Esophagus muscularis mucosa (tissue), 4 donors: ENCODE results near the gene PDE8A.

Experiments used
- EP300 ChIP-seq: sonication (generic); formaldehyde crosslinking; IDR thresholded peaks from one replicate; pipeline ENCODE4 v1.6.1; 2017; ENCODE audit warnings: antibody characterized with exemption
- POLR2A ChIP-seq: fragments of 450-650 bp; IDR thresholded peaks from one replicate; pipeline ENCODE4 v1.6.1; 2017; ENCODE audit warnings: antibody characterized with exemption, moderate library complexity, mild to moderate bottlenecking, low read depth
- POLR2AphosphoS5 ChIP-seq, 2 donors: sonication (generic); formaldehyde crosslinking; IDR thresholded peaks; one replicate each; pipeline ENCODE4 v1.6.1; 2017; ENCODE audit warnings: antibody characterized with exemption in 2 of 2
- TF ChIP-seq, protein P1 (sequence below), 3 experiments: fragments of 200-600 bp in 2 of 3; fragments of 450-650 bp in 1 of 3; sonication (generic) in 2 of 3; IDR thresholded peaks; one replicate each; pipeline ENCODE4 v1.5.1; 2017 to 2019; ENCODE audit warnings: antibody characterized with exemption in 3 of 3, mild to moderate bottlenecking in 2 of 3, moderate library complexity in 1 of 3

- TF ChIP-seq, protein P1, sequence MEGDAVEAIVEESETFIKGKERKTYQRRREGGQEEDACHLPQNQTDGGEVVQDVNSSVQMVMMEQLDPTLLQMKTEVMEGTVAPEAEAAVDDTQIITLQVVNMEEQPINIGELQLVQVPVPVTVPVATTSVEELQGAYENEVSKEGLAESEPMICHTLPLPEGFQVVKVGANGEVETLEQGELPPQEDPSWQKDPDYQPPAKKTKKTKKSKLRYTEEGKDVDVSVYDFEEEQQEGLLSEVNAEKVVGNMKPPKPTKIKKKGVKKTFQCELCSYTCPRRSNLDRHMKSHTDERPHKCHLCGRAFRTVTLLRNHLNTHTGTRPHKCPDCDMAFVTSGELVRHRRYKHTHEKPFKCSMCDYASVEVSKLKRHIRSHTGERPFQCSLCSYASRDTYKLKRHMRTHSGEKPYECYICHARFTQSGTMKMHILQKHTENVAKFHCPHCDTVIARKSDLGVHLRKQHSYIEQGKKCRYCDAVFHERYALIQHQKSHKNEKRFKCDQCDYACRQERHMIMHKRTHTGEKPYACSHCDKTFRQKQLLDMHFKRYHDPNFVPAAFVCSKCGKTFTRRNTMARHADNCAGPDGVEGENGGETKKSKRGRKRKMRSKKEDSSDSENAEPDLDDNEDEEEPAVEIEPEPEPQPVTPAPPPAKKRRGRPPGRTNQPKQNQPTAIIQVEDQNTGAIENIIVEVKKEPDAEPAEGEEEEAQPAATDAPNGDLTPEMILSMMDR (IDR thresholded peaks at IDR 0.05) = no peak
- TF ChIP-seq POLR2AphosphoS5 (IDR thresholded peaks at IDR 0.05) (no peak), EP300 (no peak), POLR2A (no peak)
Measured at GRCh38 chr15:85141726-85142125, 160.1 kb downstream of the PDE8A start.
